Smooth muscle cell (in vitro differentiated cells): Measurements from ENCODE around the gene BCAP29. TPM values are rescaled to one million over a fixed set of nuclear protein-coding genes. Genes with fewer than 3 reads are reported as not detected.

Experiments
- DNase-seq: peaks from one replicate; lab custom pipeline; 2025; ENCODE audit not compliant: unreplicated experiment; lab: John Stamatoyannopoulos, UW
- H2AFZ ChIP-seq: fragments of 200-600 bp; sonication (generic); 2 replicates; pipeline ENCODE4 v1.6.0; 2016; ENCODE audit warnings: antibody characterized with exemption, low read depth, mild to moderate bottlenecking
- H3F3A ChIP-seq: fragments of 200-600 bp; sonication (generic); 2 replicates; pipeline ENCODE4 v1.6.0; 2017; ENCODE audit warnings: antibody characterized with exemption, low read depth
- H3K27ac ChIP-seq: fragments of 200-600 bp; sonication (generic); 2 replicates; pipeline ENCODE4 v1.5.1; 2016; ENCODE audit warnings: low read depth, mild to moderate bottlenecking
- H3K27me3 ChIP-seq: fragments of 200-600 bp; sonication (generic); 2 replicates; pipeline ENCODE4 v1.6.1; 2016; ENCODE audit warnings: low read depth, mild to moderate bottlenecking
- H3K36me3 ChIP-seq: fragments of 200-600 bp; sonication (generic); 2 replicates; pipeline ENCODE4 v1.5.1; 2016; ENCODE audit warnings: low read depth
- H3K4me1 ChIP-seq: fragments of 200-600 bp; sonication (generic); 2 replicates; pipeline ENCODE4 v1.5.1; 2016; ENCODE audit warnings: low read depth
- H3K4me2 ChIP-seq: fragments of 200-600 bp; sonication (generic); 2 replicates; pipeline ENCODE4 v1.6.0; 2016; ENCODE audit warnings: mild to moderate bottlenecking
- H3K4me3 ChIP-seq: fragments of 200-600 bp; sonication (generic); 2 replicates; pipeline ENCODE4 v1.5.1; 2016; ENCODE audit warnings: mild to moderate bottlenecking
- H3K79me2 ChIP-seq: fragments of 200-600 bp; sonication (generic); 2 replicates; pipeline ENCODE4 v1.6.0; 2016; ENCODE audit warnings: low read depth, mild to moderate bottlenecking
- H3K9ac ChIP-seq: fragments of 200-600 bp; sonication (generic); 2 replicates; pipeline ENCODE4 v1.6.0; 2016; ENCODE audit warnings: low read depth
- H3K9me3 ChIP-seq: fragments of 200-600 bp; sonication (generic); replicated peaks from 2 replicates; pipeline ENCODE4 v1.5.1; 2016; ENCODE audit warnings: low read depth
- H4K20me1 ChIP-seq: fragments of 200-600 bp; sonication (generic); 2 replicates; pipeline ENCODE4 v1.6.0; 2016; ENCODE audit warnings: low read depth
- CTCF ChIP-seq: fragments of 200-600 bp; sonication (generic); IDR thresholded peaks from 2 replicates; pipeline ENCODE4 v1.5.1; 2017; ENCODE audit warnings: borderline replicate concordance, mild to moderate bottlenecking, antibody characterized with exemption; ENCODE audit not compliant: insufficient read depth, poor library complexity, severe bottlenecking
- WGBS: methylation state at CpG from one replicate; pipeline ENCODE4 v1.1.7; 2016; ENCODE audit warnings: low lambda C conversion rate; 5-methylcytosine and 5-hydroxymethylcytosine counted together
- polyA plus RNA-seq: library from polyadenylated mRNA; unstranded; fragments of >200 nt; fragmentation: Nextera tagmentation; extraction: Ambion mirVana; gene quantifications from 2 replicates; pipeline ENCODE4 v1.2.1, GENCODE V29; 2016
- total RNA-seq: library from RNA; depleted of rRNA; stranded (reverse); fragments of >200 nt; gene quantifications from 2 replicates; pipeline ENCODE4 v1.2.3, GENCODE V29; 2014

The BCAP29 gene
- total and polyA plus RNA-seq, 2 experiments from 2014 or later: 36.3 to 135 TPM

GRCh38 chr7:107660381-107661080 is 80.5 kb downstream of the BCAP29 start, which contains the start of gene SLC26A4:
Gene SLC26A4 (plus strand): TSS chr7:107660828. CDS start chr7:107661642, 814 bp downstream.
- Histone ChIP-seq H3K36me3 (no peaks in the 10 kb centered on the region), H2AFZ (no peak within 1 kb of the TSS), H3K9ac (no peak within 1 kb of the TSS), H4K20me1 (no peaks in the 10 kb centered on the region), H3F3A (no peaks in the 10 kb centered on the region), H3K4me1 (peaks cover 16% of the 10 kb centered on the region), H3K4me2 (peak within 1 kb of the TSS; percentile 92), H3K79me2 (no peaks in the 10 kb centered on the region), H3K27ac (no peak within 1 kb of the TSS), H3K9me3 (no peaks in the 10 kb centered on the region), H3K27me3 (peaks cover 89% of the 10 kb centered on the region), H3K4me3 (peak within 1 kb of the TSS; percentile 49)
- no peak for TF ChIP-seq CTCF
- DNase-seq: no peak
- WGBS: 10% methylated on average over 36 of the region's 37 CpGs

- no peak overlapping the region for H2AFZ ChIP-seq
- DNase-seq: no peak
- peaks cover 92% of the 10 kb centered on the region for H3K27me3 ChIP-seq
- H3K9ac ChIP-seq: no peak overlapping the region
- no peaks in the 10 kb centered on the region for H4K20me1 ChIP-seq
- no peak overlapping the region for H3K27ac ChIP-seq
- no peak for TF ChIP-seq CTCF
- no peaks in the 10 kb centered on the region for H3F3A ChIP-seq
- peak overlapping the region; percentile 49 for H3K4me3 ChIP-seq
- H3K4me2 ChIP-seq: peak overlapping the region; percentile 92
- 2% methylated on average over 68 of the region's 73 CpGs for WGBS
- no peaks in the 10 kb centered on the region for H3K36me3 ChIP-seq
- H3K4me1 ChIP-seq: peaks cover 16% of the 10 kb centered on the region
- H3K79me2 ChIP-seq: no peaks in the 10 kb centered on the region
- no peaks in the 10 kb centered on the region for H3K9me3 ChIP-seq
Measured at GRCh38 chr7:107661081-107661864, 81.2 kb downstream of the BCAP29 start.

DNA sequence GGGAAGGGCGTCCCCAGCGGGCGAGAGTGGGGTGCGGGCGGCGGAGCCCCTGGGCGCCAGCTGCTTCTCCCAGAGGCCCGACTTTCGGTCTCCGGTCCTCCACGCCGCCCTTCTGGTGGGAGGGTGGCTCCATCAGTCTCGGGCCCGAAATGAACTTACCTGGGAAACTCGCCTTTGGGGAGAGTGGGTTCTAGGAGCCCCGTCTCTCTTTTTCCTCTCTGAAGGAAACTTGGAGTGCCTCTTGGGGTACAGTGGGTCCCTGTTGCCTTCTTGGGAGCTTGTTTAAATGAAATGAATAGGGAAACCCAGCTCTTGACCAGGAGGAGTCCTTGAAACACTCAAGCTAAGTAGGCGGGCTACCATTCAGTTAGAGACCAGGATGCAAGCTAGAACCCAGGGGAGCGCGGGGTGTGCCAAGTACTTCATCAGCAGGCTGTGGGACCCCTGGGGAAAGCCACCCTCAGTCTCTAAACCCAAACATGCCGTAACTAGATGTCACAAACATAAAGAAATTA is 81.9 kb downstream of the BCAP29 start:
- peak overlapping the region; percentile 92 for H3K4me2 ChIP-seq
- no peak overlapping the region for H3K27ac ChIP-seq
- H3K36me3 ChIP-seq: no peaks in the 10 kb centered on the region
- 16% methylated on average over 18 of the region's 20 CpGs for WGBS
- H3K27me3 ChIP-seq: peaks cover 91% of the 10 kb centered on the region
- no peaks in the 10 kb centered on the region for H4K20me1 ChIP-seq
- no peaks in the 10 kb centered on the region for H3K79me2 ChIP-seq
- H3F3A ChIP-seq: no peaks in the 10 kb centered on the region
- no peak overlapping the region for H3K9ac ChIP-seq
- TF ChIP-seq CTCF: no peak
- peak overlapping the region; percentile 49 for H3K4me3 ChIP-seq
- H3K4me1 ChIP-seq: peaks cover 16% of the 10 kb centered on the region
- DNase-seq: no peak
- H2AFZ ChIP-seq: no peak overlapping the region
- no peaks in the 10 kb centered on the region for H3K9me3 ChIP-seq
